Activated naive CD8-positive, alpha-beta T cell treated with anti-CD3 and anti-CD28 coated beads, Interleukin-2, amount 50 U/mL, for 16 hours (primary cell): ENCODE data around the gene ZNF700.
A peak's percentile ranks its signal among the peaks of the same experiment; 100 is the strongest.
"Not testable (repeated sequence)": the region's sequence is repeated elsewhere in the genome, so short reads cannot be mapped to it uniquely, and the experiment has no call there.

ENCODE experiments used
- DNase-seq: peaks from one replicate; pipeline ENCODE4 v3.0.0-alpha.2; 2020; ENCODE audit warnings: low read depth, low spot score

The ZNF700 gene

GRCh38 chr19:11924886-11925650, at the start of gene ZNF700:
Gene ZNF700, plus strand, starts transcription at chr19:11925107. Its CDS starts 104 bp downstream, at chr19:11925211.
- peak; percentile 82 for DNase-seq

- not testable (repeated sequence) for DNase-seq
Measured at GRCh38 chr19:11879687-11880266, 45.1 kb upstream of the ZNF700 start.

GRCh38 chr19:11880598-11880997, 44.3 kb upstream of the ZNF700 start:
- DNase-seq = no peak

- peak; percentile 28 for DNase-seq
Measured at GRCh38 chr19:11881151-11881800, 43.6 kb upstream of the ZNF700 start.

- DNase-seq = no peak
Measured at GRCh38 chr19:11882606-11883005, 42.3 kb upstream of the ZNF700 start.

- DNase-seq = no peak
Measured at GRCh38 chr19:11887234-11887610, 37.7 kb upstream of the ZNF700 start.

GRCh38 chr19:11887611-11888531, 37.0 kb upstream of the ZNF700 start, which contains the start of gene ZNF69:
Gene ZNF69, plus strand, starts transcription at chr19:11887782. Its CDS starts 142 bp downstream, at chr19:11887924.
- peak; percentile 52 for DNase-seq

- not testable (repeated sequence) for DNase-seq
Measured at GRCh38 chr19:11889901-11890300, 35.0 kb upstream of the ZNF700 start.

GRCh38 chr19:11890634-11891033, 34.3 kb upstream of the ZNF700 start:
- DNase-seq = no peak

- no peak for DNase-seq
Measured at GRCh38 chr19:11894851-11895250, 30.1 kb upstream of the ZNF700 start.

- no peak for DNase-seq
Measured at GRCh38 chr19:11902228-11902627, 22.7 kb upstream of the ZNF700 start.

- no peak for DNase-seq
Measured at GRCh38 chr19:11905928-11906327, 19.0 kb upstream of the ZNF700 start.

GRCh38 chr19:11911937-11912336, 13.0 kb upstream of the ZNF700 start:
- DNase-seq = not testable (repeated sequence)

- not testable (repeated sequence) for DNase-seq
Measured at GRCh38 chr19:11914417-11915051, 10.4 kb upstream of the ZNF700 start.

- DNase-seq = no peak
Measured at GRCh38 chr19:11921852-11922495, 2.9 kb upstream of the ZNF700 start.

- not testable (repeated sequence) for DNase-seq
Measured at GRCh38 chr19:11925651-11926187, 812 bp downstream of the ZNF700 start.

- DNase-seq = no peak
Measured at GRCh38 chr19:11927227-11927626, 2.3 kb downstream of the ZNF700 start.

- DNase-seq = no peak
Measured at GRCh38 chr19:11931051-11931450, 6.1 kb downstream of the ZNF700 start.

- no peak for DNase-seq
Measured at GRCh38 chr19:11931513-11931912, 6.6 kb downstream of the ZNF700 start.

- DNase-seq = not testable (repeated sequence)
Measured at GRCh38 chr19:11935829-11936228, 10.9 kb downstream of the ZNF700 start.
